Mammary epithelial cell (primary cell): Measurements from ENCODE around the gene BMI1.

Experiments used
- EZH2 ChIP-seq: IDR thresholded peaks from 2 replicates; pipeline ENCODE4 v1.6.1; 2012; ENCODE audit warnings: low read length, inconsistent platforms, borderline replicate concordance
- TF ChIP-seq, protein P1 (sequence below), 2 donors: IDR thresholded peaks in 1 of 2; conservative IDR thresholded peaks in 1 of 2; 2 replicates each; pipeline ENCODE4 v1.5.1; 2011 to 2012; ENCODE audit warnings: inconsistent platforms in 2 of 2, low read length in 2 of 2, mild to moderate bottlenecking in 2 of 2, control low read depth in 1 of 2, low read depth in 1 of 2; ENCODE audit not compliant: insufficient read depth in 1 of 2; ENCODE audit errors: extremely low read depth in 1 of 2

DNA sequence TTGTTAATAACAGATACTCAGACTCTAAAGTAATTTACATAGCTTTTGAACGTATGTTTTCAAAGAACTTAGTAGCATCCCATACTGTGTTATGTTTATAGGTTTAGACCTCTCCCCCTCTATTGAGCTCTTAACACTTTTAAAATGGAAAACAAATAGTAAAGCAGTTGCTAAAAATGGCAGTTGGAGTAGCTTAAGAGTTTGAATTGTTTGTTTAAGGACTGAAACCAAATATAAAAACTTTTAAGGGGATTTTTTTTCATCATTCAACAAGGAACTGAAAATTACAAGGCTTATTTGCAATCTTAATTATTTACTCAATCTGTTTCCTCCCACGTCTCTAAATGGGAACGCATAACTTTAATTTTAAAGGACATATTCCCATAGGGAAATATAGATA is 22.8 kb downstream of the BMI1 start:
- no peak for TF ChIP-seq EZH2
- TF ChIP-seq, protein P1, sequence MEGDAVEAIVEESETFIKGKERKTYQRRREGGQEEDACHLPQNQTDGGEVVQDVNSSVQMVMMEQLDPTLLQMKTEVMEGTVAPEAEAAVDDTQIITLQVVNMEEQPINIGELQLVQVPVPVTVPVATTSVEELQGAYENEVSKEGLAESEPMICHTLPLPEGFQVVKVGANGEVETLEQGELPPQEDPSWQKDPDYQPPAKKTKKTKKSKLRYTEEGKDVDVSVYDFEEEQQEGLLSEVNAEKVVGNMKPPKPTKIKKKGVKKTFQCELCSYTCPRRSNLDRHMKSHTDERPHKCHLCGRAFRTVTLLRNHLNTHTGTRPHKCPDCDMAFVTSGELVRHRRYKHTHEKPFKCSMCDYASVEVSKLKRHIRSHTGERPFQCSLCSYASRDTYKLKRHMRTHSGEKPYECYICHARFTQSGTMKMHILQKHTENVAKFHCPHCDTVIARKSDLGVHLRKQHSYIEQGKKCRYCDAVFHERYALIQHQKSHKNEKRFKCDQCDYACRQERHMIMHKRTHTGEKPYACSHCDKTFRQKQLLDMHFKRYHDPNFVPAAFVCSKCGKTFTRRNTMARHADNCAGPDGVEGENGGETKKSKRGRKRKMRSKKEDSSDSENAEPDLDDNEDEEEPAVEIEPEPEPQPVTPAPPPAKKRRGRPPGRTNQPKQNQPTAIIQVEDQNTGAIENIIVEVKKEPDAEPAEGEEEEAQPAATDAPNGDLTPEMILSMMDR (conservative IDR thresholded peaks at IDR 0.05 in 1 of 2, IDR thresholded peaks at IDR 0.05 in 1 of 2; ENCODE audit: extremely low read depth in 1 of 2, insufficient read depth in 1 of 2, low read depth in 1 of 2, low read length in 2 of 2), result no peak
